GM18507 (cell line): ENCODE measurements around the gene TPM1.

Source experiments
- DNase-seq: peaks from one replicate; pipeline ENCODE4 v3.0.0; 2011; ENCODE audit warnings: low read depth; ENCODE audit not compliant: insufficient read length; ENCODE audit errors: extremely low spot score
- FAIRE-seq: peaks from 2 replicates; lab custom pipeline; 2011; peaks lifted over from hg19 to GRCh38; lab: Jason Lieb, UNC

The TPM1 gene

GRCh38 chr15:63051156-63052066 lies 8.9 kb downstream of the TPM1 start:
- FAIRE-seq = no peak
- DNase-seq = no peak

GRCh38 chr15:63052077-63052841 lies 9.7 kb downstream of the TPM1 start:
- no peak for DNase-seq

GRCh38 chr15:63052961-63053698 lies 10.6 kb downstream of the TPM1 start:
- DNase-seq = no peak
- FAIRE-seq = no peak

More at GRCh38 chr15:63052077-63052841, 9.7 kb downstream of the TPM1 start:
- no peak for FAIRE-seq

GRCh38 chr15:63054281-63054683 lies 11.7 kb downstream of the TPM1 start:
- DNase-seq = no peak
- FAIRE-seq = no peak

GRCh38 chr15:63054985-63055384 lies 12.4 kb downstream of the TPM1 start:
- FAIRE-seq = no peak
- no peak for DNase-seq

GRCh38 chr15:63056829-63057228 lies 14.3 kb downstream of the TPM1 start:
- FAIRE-seq (no peak), DNase-seq (no peak)

GRCh38 chr15:63057468-63058345 lies 15.2 kb downstream of the TPM1 start:
- no peak for FAIRE-seq
- DNase-seq = no peak

GRCh38 chr15:63059075-63059474 lies 16.5 kb downstream of the TPM1 start:
- DNase-seq = no peak
- no peak for FAIRE-seq

GRCh38 chr15:63059573-63060216 lies 17.1 kb downstream of the TPM1 start:
- DNase-seq (no peak), FAIRE-seq (no peak)

GRCh38 chr15:63060699-63061098 lies 18.2 kb downstream of the TPM1 start:
- no peak for FAIRE-seq
- no peak for DNase-seq

GRCh38 chr15:63061975-63062374 lies 19.4 kb downstream of the TPM1 start:
- DNase-seq (no peak), FAIRE-seq (no peak)

- no peak for FAIRE-seq
- no peak for DNase-seq
Measured at GRCh38 chr15:63063164-63063756, 20.7 kb downstream of the TPM1 start.

- DNase-seq = no peak
- FAIRE-seq = no peak
Measured at GRCh38 chr15:63063877-63064409, 21.4 kb downstream of the TPM1 start.

GRCh38 chr15:63065262-63066221 lies 23.0 kb downstream of the TPM1 start:
- DNase-seq (no peak), FAIRE-seq (no peak)

GRCh38 chr15:63066272-63066671 lies 23.7 kb downstream of the TPM1 start:
- no peak for DNase-seq

GRCh38 chr15:63067306-63067705 lies 24.8 kb downstream of the TPM1 start:
- no peak for FAIRE-seq
- no peak for DNase-seq

More at GRCh38 chr15:63066272-63066671, 23.7 kb downstream of the TPM1 start:
- no peak for FAIRE-seq
